ENCODE measurements around the gene ARID1B. TPM values are rescaled to one million over a fixed set of nuclear protein-coding genes. Genes with fewer than 3 reads are reported as not detected.

The ARID1B gene
- polyA plus RNA-seq, 5 donors, result 76.6 to 100 (median 83.2) TPM

GRCh38 chr6:156821707-156822106 lies 44.5 kb downstream of the ARID1B start:
- DNase-seq, result no peak

GRCh38 chr6:156822747-156823206 lies 45.6 kb downstream of the ARID1B start:
- no peak for DNase-seq

GRCh38 chr6:156824142-156824541 lies 47.0 kb downstream of the ARID1B start:
- DNase-seq, result no peak

- no peak for DNase-seq
Measured at GRCh38 chr6:156825475-156825874, 48.3 kb downstream of the ARID1B start.

GRCh38 chr6:156826290-156826955 lies 49.2 kb downstream of the ARID1B start:
- no peak for DNase-seq

- DNase-seq, result no peak
Measured at GRCh38 chr6:156827382-156827781, 50.2 kb downstream of the ARID1B start.

- no peak for DNase-seq
Measured at GRCh38 chr6:156828280-156828703, 51.1 kb downstream of the ARID1B start.

GRCh38 chr6:156830126-156830525 lies 52.9 kb downstream of the ARID1B start:
- DNase-seq, result no peak

- peak; percentile 51 to 53 for DNase-seq
Measured at GRCh38 chr6:156832231-156832647, 55.1 kb downstream of the ARID1B start.

GRCh38 chr6:156832669-156833068 lies 55.5 kb downstream of the ARID1B start:
- peak; percentile 49 to 76 for DNase-seq

GRCh38 chr6:156833755-156834154 lies 56.6 kb downstream of the ARID1B start:
- DNase-seq, result no peak

GRCh38 chr6:156839129-156839528 lies 62.0 kb downstream of the ARID1B start:
- no peak for DNase-seq

GRCh38 chr6:156839591-156840001 lies 62.4 kb downstream of the ARID1B start:
- DNase-seq, result no peak

- DNase-seq, result no peak
Measured at GRCh38 chr6:156840136-156840535, 63.0 kb downstream of the ARID1B start.

- no peak for DNase-seq
Measured at GRCh38 chr6:156840606-156841005, 63.4 kb downstream of the ARID1B start.

- DNase-seq, result no peak
Measured at GRCh38 chr6:156841508-156841907, 64.3 kb downstream of the ARID1B start.

- DNase-seq, result no peak
Measured at GRCh38 chr6:156842598-156843250, 65.5 kb downstream of the ARID1B start.

GRCh38 chr6:156844089-156844488 lies 66.9 kb downstream of the ARID1B start:
- no peak for DNase-seq

GRCh38 chr6:156845454-156846155 lies 68.4 kb downstream of the ARID1B start:
- DNase-seq, result no peak

GRCh38 chr6:156846845-156847599 lies 69.8 kb downstream of the ARID1B start:
- DNase-seq, result no peak

GRCh38 chr6:156848123-156848522 lies 70.9 kb downstream of the ARID1B start:
- no peak for DNase-seq

- peak; percentile 87 for DNase-seq
Measured at GRCh38 chr6:156848533-156848932, 71.4 kb downstream of the ARID1B start.

Measured in right lung (tissue), 5 donors.